NCI-H1436 (cell line): ENCODE results near the gene SUN2.

Experiments used
- DNase-seq: peaks from one replicate; lab custom pipeline; 2025; lab: John Stamatoyannopoulos, UW

SUN2 gene

DNA sequence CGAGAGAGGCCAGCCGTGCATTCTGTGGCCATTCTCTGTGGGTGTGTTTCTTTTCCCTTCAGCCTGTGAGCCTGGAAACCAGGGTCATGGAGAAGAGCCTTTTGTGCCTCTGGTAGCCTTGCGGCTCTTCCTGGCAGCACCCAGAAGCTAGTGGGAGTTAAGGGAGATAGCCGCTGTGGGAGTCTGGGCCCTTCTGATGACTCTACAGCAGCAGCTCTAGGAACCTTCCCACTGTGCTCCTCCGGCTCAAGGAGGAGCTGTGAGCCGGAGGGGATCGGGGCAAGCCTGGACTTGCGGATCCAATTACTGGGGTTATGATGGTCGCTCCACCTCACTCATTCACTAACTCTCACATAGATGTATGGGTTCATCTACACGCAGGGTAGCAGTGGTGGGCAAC, 39.5 kb downstream of the SUN2 start:
- no peak for DNase-seq

DNA sequence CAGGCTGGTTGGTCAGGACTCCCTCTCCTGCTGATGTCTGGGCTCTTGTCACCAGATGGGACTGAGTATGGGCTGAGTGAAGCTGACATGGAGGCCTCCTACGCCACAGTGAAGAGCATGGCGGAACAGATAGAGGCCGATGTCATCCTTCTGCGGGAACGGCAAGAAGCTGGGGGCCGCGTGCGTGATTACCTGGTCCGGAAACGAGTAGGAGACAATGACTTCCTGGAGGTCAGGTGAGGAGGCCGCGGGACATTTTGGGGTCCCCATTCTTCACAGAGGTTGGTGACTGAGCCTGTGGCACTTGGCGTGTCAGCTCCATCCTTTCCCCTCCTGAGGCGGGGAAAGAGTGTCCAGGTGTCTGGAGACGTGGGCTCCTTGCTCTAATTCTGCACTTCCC, 39.9 kb downstream of the SUN2 start:
- DNase-seq, result no peak

- DNase-seq, result no peak
Observed at GRCh38 chr22:38715176-38715764, 40.5 kb downstream of the SUN2 start.

- no peak for DNase-seq
Observed at GRCh38 chr22:38713921-38714320, 41.9 kb downstream of the SUN2 start.

GRCh38 chr22:38712486-38713207, 43.2 kb downstream of the SUN2 start:
- DNase-seq, result no peak

DNA sequence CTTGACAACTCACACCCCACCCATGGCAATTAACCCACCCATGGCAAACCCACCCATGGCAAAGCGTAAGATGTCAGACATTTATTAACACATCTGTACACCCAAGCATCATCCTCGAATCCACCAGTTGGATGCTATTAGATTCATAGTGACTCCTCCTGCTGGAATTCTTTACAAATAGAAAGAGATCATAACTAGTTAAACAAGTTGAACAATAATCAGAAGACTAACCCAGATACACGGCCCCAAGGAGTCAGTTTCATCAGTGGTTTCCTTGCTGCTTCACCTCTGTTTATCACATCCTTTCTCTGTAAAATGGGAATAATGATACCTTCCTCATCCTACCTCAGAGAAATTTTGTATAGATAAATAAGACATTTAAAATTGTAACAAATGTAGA, 44.9 kb downstream of the SUN2 start:
- no peak for DNase-seq

GRCh38 chr22:38710351-38710750, 45.4 kb downstream of the SUN2 start:
- DNase-seq, result no peak

GRCh38 chr22:38709306-38709705, 46.5 kb downstream of the SUN2 start:
- DNase-seq, result no peak

GRCh38 chr22:38707984-38708383, 47.8 kb downstream of the SUN2 start:
- no peak for DNase-seq

DNA sequence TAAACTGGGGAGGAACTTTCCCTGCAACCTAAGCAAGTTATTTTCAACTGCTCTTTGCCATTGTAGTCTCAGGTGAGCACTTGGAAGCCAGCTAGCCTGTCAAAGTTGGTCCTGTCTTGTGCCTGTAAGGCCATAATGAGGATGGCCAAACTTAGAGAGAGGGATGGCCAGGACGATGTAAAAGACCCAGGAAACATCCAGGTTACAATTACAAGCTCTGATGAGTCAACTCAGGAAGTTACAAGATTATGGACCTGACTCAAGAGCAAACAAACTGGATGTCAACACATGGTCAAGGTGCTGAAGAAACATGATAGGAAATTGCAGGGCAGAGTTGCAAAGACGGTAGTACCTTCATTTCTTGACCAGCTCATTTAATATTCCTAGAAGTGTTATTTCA, 48.5 kb downstream of the SUN2 start:
- DNase-seq, result no peak

DNA sequence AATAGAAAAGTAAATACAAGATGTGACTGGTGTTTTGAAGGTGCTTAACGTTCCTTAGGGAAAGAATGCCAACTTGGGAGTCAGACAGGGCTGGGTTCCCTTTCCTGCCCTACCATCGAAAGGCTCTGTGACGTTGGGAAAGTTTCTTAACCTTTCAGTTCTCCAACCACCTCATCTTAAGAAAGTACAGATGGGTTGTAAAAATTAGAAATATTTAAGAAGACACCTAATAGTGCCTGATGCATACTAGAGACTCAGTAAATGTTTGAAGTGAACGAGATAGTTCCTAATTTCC, 49.0 kb downstream of the SUN2 start:
- no peak for DNase-seq

DNA sequence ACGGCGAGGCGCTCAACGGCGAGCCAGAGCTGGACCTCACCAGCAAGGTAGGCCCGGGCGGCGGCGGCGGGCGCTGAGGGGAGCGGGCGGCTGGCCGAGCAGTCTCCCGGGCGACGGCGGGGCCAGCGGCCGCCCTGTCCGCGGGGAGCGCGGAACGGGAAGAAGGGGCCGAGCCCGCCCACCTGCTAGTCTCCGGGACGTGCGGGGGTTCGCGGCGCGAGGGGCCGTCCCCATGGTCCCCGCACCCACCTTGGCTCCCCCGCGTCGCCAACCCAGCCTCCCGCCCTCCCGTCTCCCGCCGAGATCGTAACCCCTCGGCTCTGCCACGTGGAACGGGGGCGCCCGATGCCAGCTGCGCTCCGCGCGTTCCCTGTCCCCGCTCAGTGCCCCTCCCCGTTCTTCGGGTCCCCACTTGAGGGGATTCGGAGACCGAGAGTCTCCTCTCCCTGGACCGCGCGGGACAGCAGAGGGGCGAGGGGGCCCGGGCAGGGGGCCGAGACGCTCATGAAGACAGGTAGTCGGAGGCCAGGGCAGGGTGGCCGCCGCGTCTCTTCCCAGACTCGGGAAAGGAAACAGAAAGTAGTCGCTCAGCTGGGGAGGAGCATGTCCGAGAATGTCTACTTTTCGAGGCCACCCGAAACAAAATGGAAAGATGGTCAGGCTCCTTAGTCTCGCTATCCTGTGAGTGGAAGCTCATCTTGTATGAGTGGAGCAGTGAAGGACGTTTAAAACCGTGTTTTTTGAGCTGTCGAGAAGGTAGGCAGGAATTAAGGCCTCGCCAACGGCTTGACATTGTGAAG, 49.5 kb downstream of the SUN2 start:
- no peak for DNase-seq

DNA sequence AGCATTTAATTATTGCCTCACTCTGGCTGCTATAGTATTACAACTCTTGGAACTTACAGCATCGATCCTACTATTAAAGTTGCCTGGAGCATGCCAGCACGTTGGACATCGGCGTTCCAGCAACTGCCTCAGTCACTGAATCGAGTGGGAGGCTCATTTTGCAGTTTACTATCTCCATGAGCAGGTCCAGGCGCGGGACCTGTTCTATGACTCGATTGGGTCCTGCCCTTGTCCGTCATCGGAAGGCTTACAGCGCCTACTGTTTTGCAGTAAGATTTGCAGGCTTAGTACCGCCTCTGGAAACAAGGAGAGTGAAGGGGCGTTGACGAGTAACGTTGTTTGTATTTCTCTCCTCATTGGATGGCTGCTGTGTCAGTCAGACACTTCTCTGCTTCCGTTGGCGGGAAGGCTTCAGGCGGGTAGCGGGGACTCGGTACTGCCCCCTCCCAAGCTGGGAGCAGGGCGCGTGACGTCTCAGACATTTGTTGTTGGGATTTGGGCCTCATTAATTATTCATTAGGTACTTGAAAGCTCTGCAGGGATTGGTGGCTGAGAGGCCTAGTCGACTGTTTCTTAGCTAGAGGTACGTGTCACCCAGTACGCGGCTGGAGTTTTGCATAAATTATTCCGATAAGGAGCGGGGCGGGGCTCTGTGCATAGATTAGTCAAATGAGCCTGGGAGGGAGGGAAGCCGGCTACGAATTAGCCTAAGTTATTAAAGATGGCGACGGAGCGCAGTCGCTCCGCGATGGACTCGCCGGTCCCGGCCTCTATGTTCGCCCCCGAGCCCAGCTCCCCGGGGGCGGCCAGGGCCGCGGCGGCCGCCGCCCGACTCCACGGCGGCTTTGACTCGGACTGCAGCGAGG, 50.3 kb downstream of the SUN2 start, which contains the start of gene GTPBP1:
Gene GTPBP1 (plus strand): TSS at position 710 of the 866 bp plus-strand sequence. CDS start 12 bp downstream, at position 722.
- DNase-seq, result peak; percentile 100

DNA sequence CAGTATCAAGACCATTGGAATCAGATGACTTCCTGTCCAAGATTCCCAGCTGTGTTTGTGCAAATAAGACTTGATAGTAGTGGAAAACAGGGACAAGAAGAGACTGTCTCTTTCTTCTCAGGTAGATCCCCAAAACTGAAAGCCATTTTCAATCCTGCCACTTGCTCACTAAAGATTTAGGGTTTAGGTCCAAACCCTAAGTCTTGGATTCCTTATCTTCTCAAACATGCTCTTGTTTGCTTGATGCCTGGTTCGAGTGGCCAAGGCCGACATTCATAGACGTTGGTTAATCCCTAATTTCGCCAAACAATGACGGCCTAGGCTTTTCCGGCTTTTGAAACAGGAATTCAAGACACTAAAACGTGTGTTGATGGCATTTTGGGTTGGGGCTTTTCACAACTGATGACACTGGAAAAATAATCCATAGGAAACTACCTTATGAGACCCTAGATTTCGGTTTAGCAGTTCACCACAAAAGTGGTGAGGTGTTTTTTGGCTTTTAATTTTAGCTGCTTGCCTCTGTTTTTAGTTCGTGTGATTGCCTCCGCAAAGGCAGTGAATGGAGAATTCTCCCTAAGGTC, 51.1 kb downstream of the SUN2 start:
- DNase-seq, result no peak

DNA sequence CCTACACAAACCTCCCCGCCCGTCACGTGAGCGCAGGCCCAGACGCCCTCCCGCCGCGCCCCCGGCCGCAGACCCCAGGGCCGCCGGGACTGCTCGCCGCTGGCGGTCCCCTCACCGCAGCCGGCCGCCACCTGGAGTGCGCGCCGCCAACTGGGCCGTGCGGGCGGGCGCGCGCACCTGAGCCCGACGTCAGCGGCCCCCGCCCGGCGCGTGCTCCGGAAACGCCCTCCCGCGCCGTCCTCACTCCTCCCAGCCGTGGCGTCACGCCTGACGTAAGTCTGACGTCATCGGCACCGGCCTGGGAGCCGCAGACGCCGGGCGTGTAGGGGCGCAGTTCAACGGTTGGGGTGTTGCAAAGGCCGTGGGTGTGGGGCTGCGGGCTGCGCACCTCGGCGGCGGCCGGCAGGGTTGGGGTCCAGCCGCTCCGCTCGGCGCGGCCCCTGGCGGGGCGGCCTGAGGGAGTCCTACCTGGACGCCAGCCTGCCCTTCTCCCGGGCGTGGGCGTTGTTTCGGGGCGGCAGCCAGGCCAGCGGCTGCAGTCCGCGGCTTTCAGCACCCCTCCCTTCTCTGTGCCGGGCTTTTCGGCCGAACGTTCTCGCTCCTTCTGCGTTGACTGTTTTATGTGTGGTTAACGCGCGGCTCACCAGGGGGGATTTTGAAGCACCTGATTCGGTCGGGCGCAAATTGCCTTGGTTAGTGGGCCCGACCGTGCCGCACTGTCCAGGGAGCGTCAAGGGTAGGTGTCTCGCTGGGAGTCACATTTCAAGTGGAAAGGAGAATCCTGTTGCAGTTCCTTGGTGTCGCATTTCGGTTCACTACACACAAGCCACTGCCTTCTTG, 54.8 kb downstream of the SUN2 start, which contains the start of gene JOSD1:
Gene JOSD1 (minus strand): TSS at position 155 of the 840 bp plus-strand sequence. CDS start 956 bp downstream, outside the sequence.
- DNase-seq, result peak; percentile 93

DNA sequence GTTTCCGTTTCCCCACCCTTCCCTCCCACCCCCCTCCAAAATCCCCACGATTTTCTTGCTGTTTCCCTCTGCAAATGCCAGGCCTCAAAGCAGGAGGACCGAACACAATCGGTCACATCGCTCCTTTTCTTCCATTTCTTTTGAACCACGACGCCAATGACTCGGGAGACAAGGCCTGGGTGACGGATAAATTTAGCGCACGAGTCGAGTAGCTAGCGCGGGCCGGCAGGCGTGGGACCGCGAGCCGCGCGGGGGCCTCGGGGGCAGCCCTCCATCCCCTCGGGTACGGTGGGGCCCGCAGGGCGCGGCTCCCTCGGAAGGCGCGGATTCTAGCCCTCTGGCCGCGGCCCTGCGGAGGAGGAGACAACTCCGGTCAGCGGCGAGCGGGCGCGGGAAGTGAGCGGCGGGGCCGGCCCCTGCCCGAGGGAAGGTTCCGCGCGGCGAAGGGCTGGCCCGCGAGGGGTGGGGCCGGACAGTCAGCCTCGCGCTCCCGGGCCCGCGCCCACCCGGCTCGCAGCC, 55.5 kb downstream of the SUN2 start:
- peak; percentile 47 for DNase-seq

DNA sequence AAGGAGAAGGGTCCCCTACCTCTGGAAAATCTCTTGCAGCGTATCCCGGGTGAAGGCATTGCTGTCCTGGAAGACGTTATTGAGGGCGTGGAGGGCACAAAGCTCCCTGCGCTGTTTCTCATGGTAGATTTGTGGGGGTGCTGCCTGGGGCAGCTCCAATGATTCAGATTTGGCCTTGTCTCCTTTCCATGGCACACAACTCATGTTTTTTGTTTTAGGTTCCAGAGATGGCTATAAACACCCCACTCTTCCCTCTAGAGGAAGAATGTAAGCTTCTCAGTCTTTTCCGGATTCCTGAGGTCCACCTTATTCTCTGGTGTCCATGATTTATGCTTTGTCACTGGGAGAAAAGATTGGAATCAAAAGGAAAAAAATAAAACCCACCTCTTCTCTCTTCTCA, 56.0 kb downstream of the SUN2 start:
- DNase-seq, result no peak

- no peak for DNase-seq
Observed at GRCh38 chr22:38699143-38699542, 56.7 kb downstream of the SUN2 start.

DNA sequence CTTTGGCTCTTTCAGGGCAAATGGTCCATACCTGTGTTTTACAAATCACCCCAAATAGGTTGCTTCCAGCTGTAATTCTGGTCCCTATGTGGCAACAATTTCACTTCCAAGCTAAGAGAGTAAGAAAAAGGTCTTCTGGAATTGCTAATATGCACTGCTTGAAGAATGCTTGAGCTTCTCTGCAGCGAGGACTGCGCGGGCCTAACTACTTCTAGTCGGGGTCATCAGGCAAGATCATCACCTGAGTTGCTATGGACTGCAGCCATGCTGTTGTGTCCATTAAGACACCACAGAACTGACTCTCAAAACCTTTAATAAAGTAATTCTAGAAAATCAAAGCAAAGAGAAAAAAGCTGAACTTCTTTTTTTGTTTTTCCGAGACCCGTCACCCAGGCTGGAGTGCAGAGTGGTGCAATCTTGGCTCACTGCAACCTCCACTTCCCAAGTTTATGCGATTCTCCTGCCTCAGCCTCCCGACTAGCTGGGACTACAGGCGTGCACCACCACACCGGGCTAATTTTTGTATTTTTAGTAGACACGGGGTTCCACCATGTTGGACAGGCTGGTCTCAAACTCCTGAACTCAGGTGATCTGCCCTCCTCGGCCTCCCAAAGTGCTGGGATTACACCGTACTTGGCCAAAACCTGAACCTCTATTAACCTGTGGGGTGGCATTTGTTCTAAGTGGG, 57.2 kb downstream of the SUN2 start:
- DNase-seq, result no peak
